GM19043 (cell line): ENCODE data around the gene FGFR3.

Source experiments
- ATAC-seq: cut with Tn5 transposase; IDR thresholded peaks from one replicate; pipeline ENCODE4 v1.9.1; 2021; ENCODE audit warnings: low read depth; ENCODE audit not compliant: unreplicated experiment

Gene FGFR3

GRCh38 chr4:1792832-1793495 lies at the start of gene FGFR3:
Gene FGFR3, plus strand, starts transcription at chr4:1793293. Its CDS starts 642 bp downstream, at chr4:1793935.
- ATAC-seq, result no peak

- ATAC-seq, result no peak
These were observed 49.5 kb upstream of the FGFR3 start for GRCh38 chr4:1743551-1743950.

- no peak for ATAC-seq
These were observed 49.1 kb upstream of the FGFR3 start for GRCh38 chr4:1743975-1744374.

- ATAC-seq, result no peak
These were observed 48.5 kb upstream of the FGFR3 start for GRCh38 chr4:1744552-1744951.

GRCh38 chr4:1745165-1745564 lies 47.9 kb upstream of the FGFR3 start:
- no peak for ATAC-seq

GRCh38 chr4:1745697-1746096 lies 47.4 kb upstream of the FGFR3 start:
- no peak for ATAC-seq

- no peak for ATAC-seq
These were observed 46.8 kb upstream of the FGFR3 start for GRCh38 chr4:1746265-1746691.

GRCh38 chr4:1746919-1747602 lies 46.0 kb upstream of the FGFR3 start:
- ATAC-seq, result no peak

GRCh38 chr4:1747603-1747967 lies 45.5 kb upstream of the FGFR3 start:
- ATAC-seq, result no peak

GRCh38 chr4:1748465-1748995 lies 44.6 kb upstream of the FGFR3 start:
- no peak for ATAC-seq

GRCh38 chr4:1749370-1749769 lies 43.7 kb upstream of the FGFR3 start:
- ATAC-seq, result no peak

- ATAC-seq, result no peak
These were observed 43.3 kb upstream of the FGFR3 start for GRCh38 chr4:1749826-1750225.

GRCh38 chr4:1750381-1751154 lies 42.5 kb upstream of the FGFR3 start:
- ATAC-seq, result no peak

- no peak for ATAC-seq
These were observed 41.8 kb upstream of the FGFR3 start for GRCh38 chr4:1751155-1751918.

GRCh38 chr4:1751919-1752283 lies 41.2 kb upstream of the FGFR3 start:
- ATAC-seq, result no peak

GRCh38 chr4:1752284-1753041 lies 40.6 kb upstream of the FGFR3 start:
- ATAC-seq, result no peak

- ATAC-seq, result no peak
These were observed 39.8 kb upstream of the FGFR3 start for GRCh38 chr4:1753294-1753696.

GRCh38 chr4:1753697-1754311 lies 39.3 kb upstream of the FGFR3 start:
- ATAC-seq, result no peak

- no peak for ATAC-seq
These were observed 38.8 kb upstream of the FGFR3 start for GRCh38 chr4:1754336-1754735.

GRCh38 chr4:1755297-1755696 lies 37.8 kb upstream of the FGFR3 start:
- ATAC-seq, result no peak
